Breast epithelium (tissue), 3 donors: ENCODE data around the gene FOXK1.

Experiments used
- CTCF ChIP-seq, 3 donors: fragments of 450-650 bp; IDR thresholded peaks; one replicate each; pipeline ENCODE4 v1.5.1; 2016 to 2017; ENCODE audit warnings: antibody characterized with exemption in 3 of 3, mild to moderate bottlenecking in 3 of 3, moderate library complexity in 3 of 3
- POLR2A ChIP-seq: fragments of 450-650 bp; IDR thresholded peaks from one replicate; pipeline ENCODE4 v1.6.1; 2016; ENCODE audit warnings: antibody characterized with exemption, mild to moderate bottlenecking, moderate library complexity
- POLR2AphosphoS5 ChIP-seq, 3 donors: sonication (generic); formaldehyde crosslinking; IDR thresholded peaks; one replicate each; pipeline ENCODE4 v1.6.1; 2017; ENCODE audit warnings: antibody characterized with exemption in 3 of 3

GRCh38 chr7:4737300-4737699 lies 55.2 kb downstream of the FOXK1 start:
- no peak for TF ChIP-seq CTCF (IDR thresholded peaks at IDR 0.05)
- no peak for TF ChIP-seq POLR2A
- TF ChIP-seq POLR2AphosphoS5 (IDR thresholded peaks at IDR 0.05) = no peak
